ENCODE results near the gene ZMAT5.
A peak's percentile ranks its signal among the peaks of the same experiment; 100 is the strongest.

ZMAT5 gene

DNA sequence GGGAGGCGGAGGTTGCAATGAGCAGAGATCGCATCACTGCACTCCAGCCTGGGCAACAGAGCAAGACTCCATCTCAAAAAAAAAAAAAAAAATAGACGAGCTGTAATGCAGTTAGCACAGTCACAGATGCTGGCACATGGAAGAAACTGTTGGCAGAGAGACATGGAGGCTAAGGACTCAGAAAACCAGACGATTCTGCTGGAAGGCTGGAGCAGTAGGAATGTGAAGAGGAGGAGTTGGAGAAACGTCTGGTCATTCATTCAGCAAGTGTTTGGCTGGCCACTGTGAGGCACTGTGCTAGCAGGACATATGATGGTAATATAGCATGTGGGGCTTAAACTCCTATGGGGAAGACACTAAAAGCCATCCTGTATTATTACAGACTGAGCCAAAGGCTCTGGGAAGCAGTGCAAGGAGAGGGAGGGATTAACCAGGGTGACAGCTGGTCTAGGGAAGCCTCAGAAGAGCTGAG, 5.4 kb upstream of the ZMAT5 start:
- TF ChIP-seq CSDC2 (CRISPR knock-in tag; IDR thresholded peaks at IDR 0.05): no peak
- TF ChIP-seq, protein P1, sequence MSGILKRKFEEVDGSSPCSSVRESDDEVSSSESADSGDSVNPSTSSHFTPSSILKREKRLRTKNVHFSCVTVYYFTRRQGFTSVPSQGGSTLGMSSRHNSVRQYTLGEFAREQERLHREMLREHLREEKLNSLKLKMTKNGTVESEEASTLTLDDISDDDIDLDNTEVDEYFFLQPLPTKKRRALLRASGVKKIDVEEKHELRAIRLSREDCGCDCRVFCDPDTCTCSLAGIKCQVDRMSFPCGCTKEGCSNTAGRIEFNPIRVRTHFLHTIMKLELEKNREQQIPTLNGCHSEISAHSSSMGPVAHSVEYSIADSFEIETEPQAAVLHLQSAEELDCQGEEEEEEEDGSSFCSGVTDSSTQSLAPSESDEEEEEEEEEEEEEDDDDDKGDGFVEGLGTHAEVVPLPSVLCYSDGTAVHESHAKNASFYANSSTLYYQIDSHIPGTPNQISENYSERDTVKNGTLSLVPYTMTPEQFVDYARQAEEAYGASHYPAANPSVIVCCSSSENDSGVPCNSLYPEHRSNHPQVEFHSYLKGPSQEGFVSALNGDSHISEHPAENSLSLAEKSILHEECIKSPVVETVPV (CRISPR knock-in tag; IDR thresholded peaks at IDR 0.05): no peak
- no peak for TF ChIP-seq BACH2 (CRISPR knock-in tag; IDR thresholded peaks at IDR 0.05; ENCODE audit: borderline replicate concordance)
- TF ChIP-seq, protein P2, sequence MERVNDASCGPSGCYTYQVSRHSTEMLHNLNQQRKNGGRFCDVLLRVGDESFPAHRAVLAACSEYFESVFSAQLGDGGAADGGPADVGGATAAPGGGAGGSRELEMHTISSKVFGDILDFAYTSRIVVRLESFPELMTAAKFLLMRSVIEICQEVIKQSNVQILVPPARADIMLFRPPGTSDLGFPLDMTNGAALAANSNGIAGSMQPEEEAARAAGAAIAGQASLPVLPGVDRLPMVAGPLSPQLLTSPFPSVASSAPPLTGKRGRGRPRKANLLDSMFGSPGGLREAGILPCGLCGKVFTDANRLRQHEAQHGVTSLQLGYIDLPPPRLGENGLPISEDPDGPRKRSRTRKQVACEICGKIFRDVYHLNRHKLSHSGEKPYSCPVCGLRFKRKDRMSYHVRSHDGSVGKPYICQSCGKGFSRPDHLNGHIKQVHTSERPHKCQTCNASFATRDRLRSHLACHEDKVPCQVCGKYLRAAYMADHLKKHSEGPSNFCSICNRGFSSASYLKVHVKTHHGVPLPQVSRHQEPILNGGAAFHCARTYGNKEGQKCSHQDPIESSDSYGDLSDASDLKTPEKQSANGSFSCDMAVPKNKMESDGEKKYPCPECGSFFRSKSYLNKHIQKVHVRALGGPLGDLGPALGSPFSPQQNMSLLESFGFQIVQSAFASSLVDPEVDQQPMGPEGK (CRISPR knock-in tag; IDR thresholded peaks at IDR 0.05; ENCODE audit: borderline replicate concordance): no peak
- no peak for TF ChIP-seq ZFP30 (CRISPR knock-in tag; IDR thresholded peaks at IDR 0.05)
- TF ChIP-seq TCF4 (CRISPR knock-in tag; IDR thresholded peaks at IDR 0.05; ENCODE audit: borderline replicate concordance): no peak
- TF ChIP-seq ZNF565 (CRISPR knock-in tag; conservative IDR thresholded peaks at IDR 0.05; ENCODE audit: low read depth): no peak
- TF ChIP-seq OSR1 (CRISPR knock-in tag; IDR thresholded peaks at IDR 0.05): no peak
- TF ChIP-seq GLIS3 (CRISPR knock-in tag; IDR thresholded peaks at IDR 0.05): no peak
- no peak for TF ChIP-seq RARB (CRISPR knock-in tag; IDR thresholded peaks at IDR 0.05)
- TF ChIP-seq, protein P3, sequence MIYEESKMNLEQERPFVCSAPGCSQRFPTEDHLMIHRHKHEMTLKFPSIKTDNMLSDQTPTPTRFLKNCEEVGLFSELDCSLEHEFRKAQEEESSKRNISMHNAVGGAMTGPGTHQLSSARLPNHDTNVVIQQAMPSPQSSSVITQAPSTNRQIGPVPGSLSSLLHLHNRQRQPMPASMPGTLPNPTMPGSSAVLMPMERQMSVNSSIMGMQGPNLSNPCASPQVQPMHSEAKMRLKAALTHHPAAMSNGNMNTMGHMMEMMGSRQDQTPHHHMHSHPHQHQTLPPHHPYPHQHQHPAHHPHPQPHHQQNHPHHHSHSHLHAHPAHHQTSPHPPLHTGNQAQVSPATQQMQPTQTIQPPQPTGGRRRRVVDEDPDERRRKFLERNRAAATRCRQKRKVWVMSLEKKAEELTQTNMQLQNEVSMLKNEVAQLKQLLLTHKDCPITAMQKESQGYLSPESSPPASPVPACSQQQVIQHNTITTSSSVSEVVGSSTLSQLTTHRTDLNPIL (CRISPR knock-in tag; IDR thresholded peaks at IDR 0.05; ENCODE audit: low read depth): no peak
- TF ChIP-seq ZNF8 (CRISPR knock-in tag; IDR thresholded peaks at IDR 0.05): no peak
- TF ChIP-seq, protein P4, sequence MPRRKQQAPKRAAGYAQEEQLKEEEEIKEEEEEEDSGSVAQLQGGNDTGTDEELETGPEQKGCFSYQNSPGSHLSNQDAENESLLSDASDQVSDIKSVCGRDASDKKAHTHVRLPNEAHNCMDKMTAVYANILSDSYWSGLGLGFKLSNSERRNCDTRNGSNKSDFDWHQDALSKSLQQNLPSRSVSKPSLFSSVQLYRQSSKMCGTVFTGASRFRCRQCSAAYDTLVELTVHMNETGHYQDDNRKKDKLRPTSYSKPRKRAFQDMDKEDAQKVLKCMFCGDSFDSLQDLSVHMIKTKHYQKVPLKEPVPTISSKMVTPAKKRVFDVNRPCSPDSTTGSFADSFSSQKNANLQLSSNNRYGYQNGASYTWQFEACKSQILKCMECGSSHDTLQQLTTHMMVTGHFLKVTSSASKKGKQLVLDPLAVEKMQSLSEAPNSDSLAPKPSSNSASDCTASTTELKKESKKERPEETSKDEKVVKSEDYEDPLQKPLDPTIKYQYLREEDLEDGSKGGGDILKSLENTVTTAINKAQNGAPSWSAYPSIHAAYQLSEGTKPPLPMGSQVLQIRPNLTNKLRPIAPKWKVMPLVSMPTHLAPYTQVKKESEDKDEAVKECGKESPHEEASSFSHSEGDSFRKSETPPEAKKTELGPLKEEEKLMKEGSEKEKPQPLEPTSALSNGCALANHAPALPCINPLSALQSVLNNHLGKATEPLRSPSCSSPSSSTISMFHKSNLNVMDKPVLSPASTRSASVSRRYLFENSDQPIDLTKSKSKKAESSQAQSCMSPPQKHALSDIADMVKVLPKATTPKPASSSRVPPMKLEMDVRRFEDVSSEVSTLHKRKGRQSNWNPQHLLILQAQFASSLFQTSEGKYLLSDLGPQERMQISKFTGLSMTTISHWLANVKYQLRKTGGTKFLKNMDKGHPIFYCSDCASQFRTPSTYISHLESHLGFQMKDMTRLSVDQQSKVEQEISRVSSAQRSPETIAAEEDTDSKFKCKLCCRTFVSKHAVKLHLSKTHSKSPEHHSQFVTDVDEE (CRISPR knock-in tag; IDR thresholded peaks at IDR 0.05): no peak
- TF ChIP-seq PPARA (CRISPR knock-in tag; IDR thresholded peaks at IDR 0.05; ENCODE audit: borderline replicate concordance): no peak
- no peak for TF ChIP-seq ISL1 (CRISPR knock-in tag; IDR thresholded peaks at IDR 0.05)
- peak; percentile 91 for ATAC-seq

DNA sequence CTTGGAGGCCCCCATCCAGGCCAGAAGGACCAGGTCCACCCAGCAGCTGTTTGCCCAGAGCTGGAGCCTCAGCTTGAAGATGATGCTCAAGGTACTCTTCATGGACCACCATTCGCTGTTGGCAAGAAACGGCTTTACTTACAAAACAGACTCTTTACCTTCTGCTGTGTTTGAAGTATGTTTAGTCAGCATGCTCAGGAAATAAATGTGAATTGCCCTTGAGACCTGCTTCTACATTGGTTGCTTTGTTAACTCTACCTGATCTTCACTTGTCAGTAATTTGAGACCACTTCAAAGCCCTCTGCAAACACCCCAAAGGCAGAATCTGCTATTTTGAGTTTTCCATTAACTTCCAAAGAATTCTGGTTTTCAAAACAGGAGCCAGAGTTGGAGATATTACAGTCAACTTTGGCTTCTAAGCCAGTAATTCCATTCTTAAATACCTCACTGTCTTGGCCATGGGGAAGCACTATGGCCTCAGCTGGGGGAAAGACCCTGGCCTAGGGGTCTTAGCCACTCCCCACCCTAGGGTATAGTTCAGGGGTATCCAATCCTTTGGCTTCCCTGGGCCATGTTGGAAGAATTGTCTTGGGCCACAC, 3.0 kb upstream of the ZMAT5 start:
- TF ChIP-seq ESRRG (CRISPR knock-in tag; IDR thresholded peaks at IDR 0.05): no peak
- no peak for TF ChIP-seq RARB (CRISPR knock-in tag; IDR thresholded peaks at IDR 0.05)
- TF ChIP-seq, protein P4 (CRISPR knock-in tag; IDR thresholded peaks at IDR 0.05): no peak
- TF ChIP-seq, protein P5, sequence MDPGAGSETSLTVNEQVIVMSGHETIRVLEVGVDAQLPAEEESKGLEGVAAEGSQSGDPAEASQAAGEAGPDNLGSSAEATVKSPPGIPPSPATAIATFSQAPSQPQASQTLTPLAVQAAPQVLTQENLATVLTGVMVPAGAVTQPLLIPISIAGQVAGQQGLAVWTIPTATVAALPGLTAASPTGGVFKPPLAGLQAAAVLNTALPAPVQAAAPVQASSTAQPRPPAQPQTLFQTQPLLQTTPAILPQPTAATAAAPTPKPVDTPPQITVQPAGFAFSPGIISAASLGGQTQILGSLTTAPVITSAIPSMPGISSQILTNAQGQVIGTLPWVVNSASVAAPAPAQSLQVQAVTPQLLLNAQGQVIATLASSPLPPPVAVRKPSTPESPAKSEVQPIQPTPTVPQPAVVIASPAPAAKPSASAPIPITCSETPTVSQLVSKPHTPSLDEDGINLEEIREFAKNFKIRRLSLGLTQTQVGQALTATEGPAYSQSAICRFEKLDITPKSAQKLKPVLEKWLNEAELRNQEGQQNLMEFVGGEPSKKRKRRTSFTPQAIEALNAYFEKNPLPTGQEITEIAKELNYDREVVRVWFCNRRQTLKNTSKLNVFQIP (CRISPR knock-in tag; IDR thresholded peaks at IDR 0.05; ENCODE audit: borderline replicate concordance, low read depth): no peak
- TF ChIP-seq BACH2 (CRISPR knock-in tag; IDR thresholded peaks at IDR 0.05; ENCODE audit: borderline replicate concordance): no peak
- no peak for TF ChIP-seq TOX (CRISPR knock-in tag; IDR thresholded peaks at IDR 0.05; ENCODE audit: borderline replicate concordance)
- TF ChIP-seq OSR1 (CRISPR knock-in tag; IDR thresholded peaks at IDR 0.05): no peak
- no peak for TF ChIP-seq TCF4 (CRISPR knock-in tag; IDR thresholded peaks at IDR 0.05; ENCODE audit: borderline replicate concordance)
- TF ChIP-seq ZFP30 (CRISPR knock-in tag; IDR thresholded peaks at IDR 0.05): no peak
- TF ChIP-seq PPARA (CRISPR knock-in tag; IDR thresholded peaks at IDR 0.05; ENCODE audit: borderline replicate concordance): no peak
- no peak for TF ChIP-seq CSDC2 (CRISPR knock-in tag; IDR thresholded peaks at IDR 0.05)
- TF ChIP-seq ZNF8 (CRISPR knock-in tag; IDR thresholded peaks at IDR 0.05): no peak
- TF ChIP-seq, protein P3 (CRISPR knock-in tag; IDR thresholded peaks at IDR 0.05; ENCODE audit: low read depth): no peak
- no peak for TF ChIP-seq ZNF70 (CRISPR knock-in tag; IDR thresholded peaks at IDR 0.05)
- TF ChIP-seq ZNF565 (CRISPR knock-in tag; conservative IDR thresholded peaks at IDR 0.05; ENCODE audit: low read depth): no peak
- TF ChIP-seq ZFP3 (CRISPR knock-in tag; IDR thresholded peaks at IDR 0.05): no peak
- TF ChIP-seq SNAI2 (CRISPR knock-in tag; IDR thresholded peaks at IDR 0.05): no peak
- TF ChIP-seq, protein P1 (CRISPR knock-in tag; IDR thresholded peaks at IDR 0.05): no peak
- ATAC-seq: no peak

All from SK-N-SH treated with all-trans-retinoic acid at 6 μM for 48 hours (cell line).